ENCODE results near the gene PARD3.

- TF ChIP-seq CTCF (IDR thresholded peaks at IDR 0.05; ENCODE audit: borderline replicate concordance, extremely low read depth, low read length, poor library complexity, severe bottlenecking): no peak
- no peak for TF ChIP-seq EZH2 (IDR thresholded peaks at IDR 0.05; ENCODE audit: borderline replicate concordance, low read depth, low read length, severe bottlenecking)
Measured at GRCh38 chr10:34102893-34103506, 712.1 kb downstream of the PARD3 start.
